Gastrocnemius medialis (tissue), 4 donors: ENCODE measurements around the gene DYRK1A. TPM values are rescaled to one million over a fixed set of nuclear protein-coding genes. Genes with fewer than 3 reads are reported as not detected.

Experiments
- ATAC-seq, 2 donors: fragments of 150-250 bp; one replicate each; pipeline ENCODE4 v1.9.1; 2016
- DNase-seq, 2 donors: peaks; one replicate each; pipeline ENCODE4 v3.0.0-alpha.2; 2019
- H3K27ac ChIP-seq, 4 donors: fragments of 200-600 bp; sonication (generic); 1 replicate in 1 of 4; 2 replicates in 3 of 4; pipeline ENCODE4 v1.5.1; 2016 to 2018; ENCODE audit warnings: mild to moderate bottlenecking in 2 of 4, moderate library complexity in 1 of 4
- H3K27me3 ChIP-seq, 3 donors: fragments of 200-600 bp; sonication (generic) in 2 of 3; 1 replicate in 1 of 3; 2 replicates in 2 of 3; pipeline versions ENCODE4 v1.5.1 to v1.6.0; 2016 to 2019; ENCODE audit warnings: mild to moderate bottlenecking in 1 of 3, moderate library complexity in 1 of 3
- H3K36me3 ChIP-seq, 2 donors: fragments of 200-600 bp; sonication (generic) in 1 of 2; one replicate each; pipeline ENCODE4 v1.5.1; 2017 to 2018
- H3K4me1 ChIP-seq, 2 donors: fragments of 200-600 bp; sonication (generic) in 1 of 2; one replicate each; pipeline ENCODE4 v1.5.1; 2016 to 2017; ENCODE audit warnings: mild to moderate bottlenecking in 2 of 2
- H3K4me3 ChIP-seq, 4 donors: fragments of 200-600 bp; sonication (generic) in 3 of 4; 1 replicate in 1 of 4; 2 replicates in 3 of 4; pipeline ENCODE4 v1.5.1; 2016 to 2019; ENCODE audit warnings: mild to moderate bottlenecking in 2 of 4
- H3K9me3 ChIP-seq, 3 donors: fragments of 200-600 bp; sonication (generic) in 2 of 3; 1 replicate in 1 of 3; 2 replicates in 2 of 3; pipeline ENCODE4 v1.5.1; 2016 to 2019
- POLR2A ChIP-seq, 2 donors: fragments of 450-650 bp; IDR thresholded peaks; one replicate each; pipeline ENCODE4 v1.6.1; 2017; ENCODE audit warnings: antibody characterized with exemption in 2 of 2, mild to moderate bottlenecking in 2 of 2, moderate library complexity in 2 of 2
- in situ Hi-C, 4 donors: fragments of 200-750 bp; cut with MboI; loops; one replicate each; pipeline versions ENCODE4 v1.15.0 to v1.8.0; 2017; ENCODE audit warnings: low sequenced_read_pairs in 4 of 4
- intact Hi-C: fragments of 100-400 bp; cut with DNase I; formaldehyde crosslinking; loops from one replicate; pipeline ENCODE4 v1.15.1; 2023; ENCODE audit warnings: low total_unique reads
- total RNA-seq, 4 donors: library from RNA; depleted of rRNA; stranded (reverse); fragments of >200 nt; gene quantifications; one replicate each; pipeline versions ENCODE4 v1.1.0 to v1.2.3, GENCODE V29; 2016
- TF ChIP-seq, protein P1 (sequence below), 5 experiments: fragments of 450-650 bp in 3 of 5; fragments of 200-600 bp in 2 of 5; sonication (generic) in 2 of 5; IDR thresholded peaks in 4 of 5; conservative IDR thresholded peaks in 1 of 5; 1 replicate in 4 of 5; 2 replicates in 1 of 5; pipeline ENCODE4 v1.5.1; 2016 to 2019; ENCODE audit warnings: antibody characterized with exemption in 5 of 5, mild to moderate bottlenecking in 3 of 5, moderate library complexity in 3 of 5

Gene DYRK1A
- total RNA-seq, 4 donors from 2014 or later: 81.0 to 115 (median 95.3) TPM

DNA sequence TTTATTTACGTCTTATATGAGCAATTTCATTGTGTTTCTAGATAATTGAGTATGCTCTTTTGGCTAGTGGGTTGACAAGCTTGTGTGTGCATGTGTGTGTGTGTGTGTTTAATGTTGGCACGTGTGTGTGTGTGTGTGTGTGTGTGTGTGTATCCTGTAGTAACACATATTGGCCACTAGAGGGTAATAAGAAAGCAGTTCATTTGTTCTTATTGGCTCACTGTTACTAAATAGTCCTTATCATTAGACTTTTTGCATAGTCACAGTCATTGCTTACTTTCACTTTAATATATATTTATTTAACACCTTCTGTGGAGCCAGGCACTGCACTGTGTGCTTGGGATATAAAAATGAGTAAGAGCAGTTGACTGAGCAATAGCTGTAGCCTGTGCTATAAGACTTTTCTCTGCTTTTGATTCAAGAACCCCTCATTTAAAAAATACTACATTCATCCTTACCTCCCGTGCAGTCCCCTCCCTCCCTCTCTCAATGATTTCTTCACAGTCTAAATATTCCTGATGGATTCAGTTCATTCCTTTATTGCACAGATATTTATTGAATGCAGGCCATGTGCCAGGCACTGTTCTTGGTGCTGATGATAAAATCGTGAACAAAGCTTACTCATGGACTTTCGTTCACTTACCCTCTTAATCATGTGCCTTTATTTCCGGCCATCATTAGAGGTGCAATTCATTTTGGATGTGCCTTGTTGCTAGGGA, 96.7 kb downstream of the DYRK1A start:
- H3K9me3 ChIP-seq: no peaks in the 10 kb centered on the region
- intact Hi-C loops: no loop called here
- TF ChIP-seq, protein P1, sequence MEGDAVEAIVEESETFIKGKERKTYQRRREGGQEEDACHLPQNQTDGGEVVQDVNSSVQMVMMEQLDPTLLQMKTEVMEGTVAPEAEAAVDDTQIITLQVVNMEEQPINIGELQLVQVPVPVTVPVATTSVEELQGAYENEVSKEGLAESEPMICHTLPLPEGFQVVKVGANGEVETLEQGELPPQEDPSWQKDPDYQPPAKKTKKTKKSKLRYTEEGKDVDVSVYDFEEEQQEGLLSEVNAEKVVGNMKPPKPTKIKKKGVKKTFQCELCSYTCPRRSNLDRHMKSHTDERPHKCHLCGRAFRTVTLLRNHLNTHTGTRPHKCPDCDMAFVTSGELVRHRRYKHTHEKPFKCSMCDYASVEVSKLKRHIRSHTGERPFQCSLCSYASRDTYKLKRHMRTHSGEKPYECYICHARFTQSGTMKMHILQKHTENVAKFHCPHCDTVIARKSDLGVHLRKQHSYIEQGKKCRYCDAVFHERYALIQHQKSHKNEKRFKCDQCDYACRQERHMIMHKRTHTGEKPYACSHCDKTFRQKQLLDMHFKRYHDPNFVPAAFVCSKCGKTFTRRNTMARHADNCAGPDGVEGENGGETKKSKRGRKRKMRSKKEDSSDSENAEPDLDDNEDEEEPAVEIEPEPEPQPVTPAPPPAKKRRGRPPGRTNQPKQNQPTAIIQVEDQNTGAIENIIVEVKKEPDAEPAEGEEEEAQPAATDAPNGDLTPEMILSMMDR (IDR thresholded peaks at IDR 0.05 in 4 of 5, conservative IDR thresholded peaks at IDR 0.05 in 1 of 5): peak; percentile 60 to 75 (median 71)
- TF ChIP-seq POLR2A (IDR thresholded peaks at IDR 0.05): no peak

DNA sequence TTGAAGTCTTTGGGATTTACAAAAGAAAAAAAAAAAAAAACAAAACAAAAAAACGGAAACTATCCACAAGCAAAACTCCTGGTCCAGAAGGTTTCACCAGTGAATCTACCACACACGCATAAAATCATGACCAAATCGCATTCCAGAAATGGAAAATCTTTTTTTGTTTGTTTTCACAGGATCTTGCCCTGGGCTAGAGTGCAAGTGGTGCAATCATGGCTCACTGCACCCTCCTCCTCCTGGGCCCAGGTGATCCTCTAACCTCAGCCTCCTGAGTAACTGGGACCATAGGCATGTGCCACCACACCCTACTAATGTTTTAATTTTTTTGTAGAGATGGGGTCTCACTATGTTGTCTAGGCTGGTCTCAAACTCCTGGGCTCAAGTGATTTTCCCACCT, 100.5 kb downstream of the DYRK1A start:
- in situ Hi-C loops: no loop called here
- no peaks in the 10 kb centered on the region for H3K36me3 ChIP-seq

More for the DNA sequence above, 96.7 kb downstream of the DYRK1A start:
- no peak for DNase-seq
- in situ Hi-C loops: no loop called here
- peak overlapping the region in 1 of 4 donors; percentile 16 for H3K4me3 ChIP-seq
- no peaks in the 10 kb centered on the region for H3K36me3 ChIP-seq
- H3K27me3 ChIP-seq: no peaks in the 10 kb centered on the region
- H3K4me1 ChIP-seq: peaks cover 75 to 76% of the 10 kb centered on the region in 2 donors
- peak in 1 of 2 donors; percentile 53 for ATAC-seq
- peak overlapping the region; percentile 45 to 78 (median 56) for H3K27ac ChIP-seq

DNA sequence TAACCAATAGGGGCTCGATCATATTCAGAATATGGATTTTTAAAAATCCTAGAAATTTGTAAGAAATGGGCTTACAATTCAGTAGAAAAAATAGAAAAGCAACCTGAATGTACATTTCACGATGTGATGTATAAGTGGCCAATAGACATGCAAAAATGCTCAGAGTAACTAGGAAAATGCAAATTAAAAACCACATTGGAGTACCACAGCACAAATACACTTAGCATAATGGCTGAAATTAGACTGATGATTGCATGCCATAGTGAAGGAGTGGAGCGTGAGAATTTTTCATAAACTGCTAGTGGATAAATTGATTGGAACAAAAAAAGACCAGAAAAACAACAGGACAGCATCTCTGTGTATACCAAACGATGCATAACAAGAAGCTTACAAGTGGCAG, 102.3 kb downstream of the DYRK1A start:
- peaks cover 53 to 66% of the 10 kb centered on the region in 2 donors for H3K4me1 ChIP-seq
- no peak overlapping the region for H3K27ac ChIP-seq
- ATAC-seq: no peak
- H3K4me3 ChIP-seq: no peak overlapping the region
- H3K27me3 ChIP-seq: no peaks in the 10 kb centered on the region
- no peaks in the 10 kb centered on the region for H3K9me3 ChIP-seq
- intact Hi-C loops: no loop called here
- TF ChIP-seq, protein P1 (IDR thresholded peaks at IDR 0.05 in 4 of 5, conservative IDR thresholded peaks at IDR 0.05 in 1 of 5): no peak
- no peak for TF ChIP-seq POLR2A (IDR thresholded peaks at IDR 0.05)
- no peak for DNase-seq
- in situ Hi-C loops: no loop called here
- no peaks in the 10 kb centered on the region for H3K36me3 ChIP-seq

More for the DNA sequence above, 100.5 kb downstream of the DYRK1A start:
- DNase-seq (no peak), ATAC-seq (no peak)
- TF ChIP-seq, protein P1 (IDR thresholded peaks at IDR 0.05 in 4 of 5, conservative IDR thresholded peaks at IDR 0.05 in 1 of 5): no peak
- no peak for TF ChIP-seq POLR2A (IDR thresholded peaks at IDR 0.05)
- Histone ChIP-seq H3K4me3 (no peak overlapping the region), H3K9me3 (no peaks in the 10 kb centered on the region), H3K27me3 (no peaks in the 10 kb centered on the region), H3K27ac (no peak overlapping the region), H3K4me1 (peaks cover 53 to 66% of the 10 kb centered on the region in 2 donors)
- intact Hi-C loops: no loop called here

DNA sequence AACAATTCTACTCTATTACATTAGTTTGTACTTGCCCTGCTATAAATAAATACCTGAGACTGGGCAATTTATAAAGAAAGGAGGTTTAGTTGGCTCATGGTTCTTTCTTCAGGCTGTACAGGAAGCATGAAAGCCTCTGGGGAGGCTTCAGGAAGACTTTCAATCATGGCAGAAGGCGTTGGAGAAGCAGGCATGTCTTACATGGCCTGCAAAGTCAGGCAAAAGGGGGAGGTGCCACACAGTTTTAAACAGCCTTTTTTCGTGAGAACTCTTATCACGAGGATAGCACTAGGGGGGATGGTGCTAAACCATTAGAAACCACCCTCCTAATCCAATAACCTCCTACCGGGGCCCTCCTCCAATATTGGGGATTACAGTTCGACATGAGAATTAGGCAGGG, 102.9 kb downstream of the DYRK1A start:
- H3K9me3 ChIP-seq: no peaks in the 10 kb centered on the region
- H3K36me3 ChIP-seq: no peaks in the 10 kb centered on the region
- peaks cover 53 to 66% of the 10 kb centered on the region in 2 donors for H3K4me1 ChIP-seq
- intact Hi-C loops (no loop called here), in situ Hi-C loops (no loop called here)
- H3K4me3 ChIP-seq: no peak overlapping the region
- DNase-seq (no peak), ATAC-seq (no peak)
- no peaks in the 10 kb centered on the region for H3K27me3 ChIP-seq
- no peak for TF ChIP-seq POLR2A (IDR thresholded peaks at IDR 0.05)
- TF ChIP-seq, protein P1 (IDR thresholded peaks at IDR 0.05 in 4 of 5, conservative IDR thresholded peaks at IDR 0.05 in 1 of 5): no peak
- H3K27ac ChIP-seq: no peak overlapping the region
